Neural progenitor cell (in vitro differentiated cells): ENCODE data around the gene PDLIM1.

Experiments used
- CTCF ChIP-seq: fragments of 200-600 bp; sonication (generic); IDR thresholded peaks from 2 replicates; pipeline ENCODE4 v1.5.1; 2017; ENCODE audit warnings: antibody characterized with exemption, mild to moderate bottlenecking
- EZH2 ChIP-seq: fragments of 200-600 bp; sonication (generic); IDR thresholded peaks from 2 replicates; pipeline ENCODE4 v1.6.1; 2017; ENCODE audit warnings: antibody characterized with exemption, mild to moderate bottlenecking, moderate library complexity

GRCh38 chr10:95312257-95312656 lies 21.5 kb upstream of the PDLIM1 start:
- no peak for TF ChIP-seq CTCF
- TF ChIP-seq EZH2: no peak
